ENCODE data around the gene NTSR2.

Gene NTSR2

GRCh38 chr2:11699686-11700670 lies 30.0 kb upstream of the NTSR2 start:
- DNase-seq, result no peak

- DNase-seq, result no peak
Measured at GRCh38 chr2:11698009-11698922, 28.3 kb upstream of the NTSR2 start.

GRCh38 chr2:11697103-11697871 lies 27.3 kb upstream of the NTSR2 start:
- DNase-seq, result peak; percentile 35

- DNase-seq, result no peak
Measured at GRCh38 chr2:11696736-11697102, 26.7 kb upstream of the NTSR2 start.

GRCh38 chr2:11695576-11695975 lies 25.6 kb upstream of the NTSR2 start:
- DNase-seq, result no peak

GRCh38 chr2:11692966-11693521 lies 23.0 kb upstream of the NTSR2 start:
- peak; percentile 50 for DNase-seq

- no peak for DNase-seq
Measured at GRCh38 chr2:11691076-11691660, 21.2 kb upstream of the NTSR2 start.

- DNase-seq, result peak; percentile 79
Measured at GRCh38 chr2:11688222-11689069, 18.5 kb upstream of the NTSR2 start.

GRCh38 chr2:11687736-11688135 lies 17.7 kb upstream of the NTSR2 start:
- no peak for DNase-seq

- DNase-seq, result no peak
Measured at GRCh38 chr2:11685906-11686470, 16.0 kb upstream of the NTSR2 start.

GRCh38 chr2:11684894-11685460 lies 15.0 kb upstream of the NTSR2 start:
- no peak for DNase-seq

GRCh38 chr2:11683966-11684365 lies 14.0 kb upstream of the NTSR2 start:
- no peak for DNase-seq

GRCh38 chr2:11683476-11683875 lies 13.5 kb upstream of the NTSR2 start:
- DNase-seq, result no peak

- no peak for DNase-seq
Measured at GRCh38 chr2:11682590-11682915, 12.6 kb upstream of the NTSR2 start.

- DNase-seq, result no peak
Measured at GRCh38 chr2:11681722-11682589, 12.0 kb upstream of the NTSR2 start.

GRCh38 chr2:11680901-11681721 lies 11.1 kb upstream of the NTSR2 start:
- DNase-seq, result no peak

GRCh38 chr2:11680182-11680900 lies 10.3 kb upstream of the NTSR2 start:
- no peak for DNase-seq
